HG03280 (cell line): ENCODE results near the gene MIPEP.
"Not testable (repeated sequence)": the region's sequence is repeated elsewhere in the genome, so short reads cannot be mapped to it uniquely, and the experiment has no call there.

Experiments used
- ATAC-seq: cut with Tn5 transposase; IDR thresholded peaks from one replicate; pipeline ENCODE4 v1.9.1; 2021; ENCODE audit warnings: mild to moderate bottlenecking, moderate library complexity; ENCODE audit not compliant: unreplicated experiment

MIPEP gene

GRCh38 chr13:23888658-23889614, at the start of gene MIPEP:
MIPEP (minus strand) TSS chr13:23889400; CDS start chr13:23889320, 80 bp downstream.
- peak; percentile 94 for ATAC-seq

DNA sequence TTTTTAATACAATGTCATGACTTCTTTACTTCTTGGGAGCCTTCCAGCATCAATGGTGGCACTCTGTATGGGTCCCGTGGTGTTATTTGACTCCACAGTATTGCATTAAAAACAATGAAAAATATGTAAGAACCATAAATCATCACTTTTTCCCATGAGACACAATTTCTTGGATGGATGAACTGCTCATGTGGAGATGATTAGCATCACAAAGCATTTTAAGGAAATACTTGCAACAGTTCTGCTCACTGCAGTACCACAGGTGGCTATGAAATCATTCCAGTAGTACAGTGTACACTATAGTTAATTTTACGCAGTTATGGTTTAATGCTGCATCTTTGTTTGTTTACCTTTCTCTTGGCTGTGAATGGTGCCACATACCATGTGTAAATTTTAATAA, 45.3 kb upstream of the MIPEP start:
- ATAC-seq, result no peak

DNA sequence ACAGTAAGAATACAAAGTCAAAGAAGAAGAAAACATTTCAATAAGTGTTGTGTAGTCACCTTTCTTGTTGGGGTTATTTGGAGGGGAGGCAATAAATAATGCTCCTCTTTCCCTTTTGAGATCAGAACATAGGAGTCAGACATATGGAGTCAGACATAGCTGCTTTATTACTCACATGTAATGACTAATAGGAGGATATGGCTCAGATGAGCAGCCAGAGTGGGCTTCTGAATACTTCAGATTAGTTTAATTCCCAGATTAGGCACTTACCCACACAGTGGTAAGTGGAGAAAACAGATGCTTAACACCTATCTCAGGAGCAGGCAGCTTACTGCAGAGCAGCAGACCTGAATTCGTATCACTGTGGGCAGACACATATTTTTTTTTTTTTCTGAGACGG, 39.8 kb upstream of the MIPEP start:
- ATAC-seq, result no peak

- no peak for ATAC-seq
These were observed 33.8 kb upstream of the MIPEP start for GRCh38 chr13:23923031-23923430.

DNA sequence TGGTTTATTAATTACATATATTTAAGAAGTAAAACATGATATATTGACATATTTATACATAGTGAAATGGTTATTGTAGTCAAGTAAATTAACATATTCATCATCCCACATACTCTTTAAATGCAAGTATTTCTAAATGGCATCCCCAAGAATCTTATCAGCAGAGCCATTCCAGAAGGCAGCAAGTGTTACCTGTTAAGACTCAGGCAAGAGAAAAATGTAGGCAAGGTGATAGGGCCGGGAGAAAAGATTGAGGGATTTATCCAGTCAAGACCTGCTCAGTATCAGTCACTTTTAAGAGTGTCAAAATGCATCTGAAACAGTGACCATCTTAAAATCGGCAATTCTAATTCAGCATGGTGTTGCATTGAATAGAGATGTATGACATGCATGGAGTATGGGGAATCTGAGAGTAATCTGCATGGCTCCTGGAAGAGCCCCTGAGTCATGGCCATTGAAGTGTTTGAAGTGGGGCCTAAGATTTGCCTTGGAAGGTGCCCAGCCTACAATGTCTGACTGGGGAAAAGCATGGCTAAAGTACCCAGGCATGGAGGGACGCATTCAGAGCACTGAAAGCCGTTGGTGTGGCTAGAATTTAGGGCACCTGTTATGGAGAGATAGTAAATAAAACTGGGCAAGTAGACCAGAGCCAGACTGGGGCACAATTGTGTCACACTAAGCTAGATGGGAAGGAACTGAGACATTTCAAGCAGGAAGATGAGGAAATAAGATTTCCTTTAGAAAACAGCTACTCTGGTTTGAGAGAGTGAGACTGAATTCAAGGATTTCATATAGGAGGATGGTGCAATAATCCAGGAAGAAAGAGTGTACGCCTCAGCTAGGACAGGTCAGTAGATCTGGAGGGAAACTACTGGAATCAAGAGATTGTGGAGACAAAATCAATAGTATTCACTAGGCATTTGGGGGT, 33.1 kb upstream of the MIPEP start:
- no peak for ATAC-seq

- no peak for ATAC-seq
These were observed 32.3 kb upstream of the MIPEP start for GRCh38 chr13:23921451-23921888.

- no peak for ATAC-seq
These were observed 29.8 kb upstream of the MIPEP start for GRCh38 chr13:23919006-23919405.

GRCh38 chr13:23918208-23918607, 29.0 kb upstream of the MIPEP start:
- ATAC-seq, result no peak

DNA sequence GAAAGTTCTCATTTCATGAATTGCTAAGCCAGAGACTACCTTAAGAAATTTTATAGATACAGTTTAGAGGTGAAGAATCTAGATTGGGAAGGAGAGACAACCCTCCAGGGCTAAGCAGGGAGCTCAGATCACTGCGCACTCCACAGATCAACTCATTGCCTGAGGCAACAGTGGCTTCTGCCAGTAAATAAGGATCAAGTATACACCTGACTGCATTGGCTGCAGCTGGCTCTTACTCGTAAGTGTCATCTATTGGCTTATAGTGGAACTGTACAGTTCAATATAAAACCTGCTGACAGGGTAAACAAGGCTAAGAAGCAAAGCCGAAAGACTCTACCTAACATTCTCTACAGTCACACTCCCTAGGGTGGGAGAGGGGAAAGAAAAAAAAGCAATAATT, 26.1 kb upstream of the MIPEP start:
- no peak for ATAC-seq

- no peak for ATAC-seq
These were observed 23.3 kb upstream of the MIPEP start for GRCh38 chr13:23912469-23912868.

- ATAC-seq, result no peak
These were observed 20.4 kb upstream of the MIPEP start for GRCh38 chr13:23909606-23910005.

GRCh38 chr13:23905766-23906165, 16.6 kb upstream of the MIPEP start:
- ATAC-seq, result no peak

- ATAC-seq, result no peak
These were observed 14.7 kb upstream of the MIPEP start for GRCh38 chr13:23903906-23904280.

DNA sequence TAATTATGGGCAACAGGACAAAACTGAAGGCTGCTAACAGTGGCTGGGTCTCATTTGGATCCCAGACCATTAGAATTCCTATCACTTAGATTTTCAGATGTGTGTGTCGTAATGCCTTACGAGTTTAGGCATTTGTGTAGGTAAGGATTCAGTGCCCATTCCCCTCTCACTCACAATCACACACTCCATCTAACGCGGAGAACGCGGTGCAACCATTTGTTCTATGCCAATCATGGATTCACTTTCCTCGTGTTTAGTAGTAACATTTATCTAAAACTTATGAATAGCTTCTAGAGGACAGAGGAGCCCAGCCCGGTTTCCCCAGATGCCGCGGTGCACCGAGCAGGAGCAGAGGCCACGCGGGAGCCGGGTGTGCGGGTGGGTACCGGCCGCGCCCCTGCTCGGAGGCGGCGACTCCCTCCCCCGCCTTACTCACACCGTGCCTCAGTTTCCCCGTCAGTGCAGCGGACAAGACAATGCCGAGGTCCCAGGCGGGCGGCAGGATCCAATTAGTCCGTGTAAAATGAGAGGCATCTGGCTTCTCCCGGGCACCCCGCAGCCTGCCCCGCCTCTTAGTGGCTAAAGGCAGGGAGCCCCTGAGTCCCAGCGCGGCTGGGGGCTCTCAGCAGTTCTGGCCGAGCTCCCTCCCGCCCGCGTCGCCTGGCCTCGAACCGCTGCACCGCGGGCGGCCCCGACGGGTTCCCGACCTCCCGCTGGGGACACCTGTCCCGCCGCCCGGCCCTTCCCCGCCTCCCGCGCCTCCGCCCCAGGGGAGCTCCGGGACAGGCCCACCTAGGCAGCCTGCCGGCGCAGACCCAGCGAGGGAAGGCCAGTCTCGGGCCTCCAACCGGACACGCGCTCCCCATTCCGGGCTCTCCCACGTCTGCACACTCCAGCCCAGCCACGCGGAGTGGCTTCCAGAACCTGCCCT, 14.0 kb upstream of the MIPEP start:
- no peak for ATAC-seq

- no peak for ATAC-seq
These were observed 12.2 kb upstream of the MIPEP start for GRCh38 chr13:23901365-23901764.

DNA sequence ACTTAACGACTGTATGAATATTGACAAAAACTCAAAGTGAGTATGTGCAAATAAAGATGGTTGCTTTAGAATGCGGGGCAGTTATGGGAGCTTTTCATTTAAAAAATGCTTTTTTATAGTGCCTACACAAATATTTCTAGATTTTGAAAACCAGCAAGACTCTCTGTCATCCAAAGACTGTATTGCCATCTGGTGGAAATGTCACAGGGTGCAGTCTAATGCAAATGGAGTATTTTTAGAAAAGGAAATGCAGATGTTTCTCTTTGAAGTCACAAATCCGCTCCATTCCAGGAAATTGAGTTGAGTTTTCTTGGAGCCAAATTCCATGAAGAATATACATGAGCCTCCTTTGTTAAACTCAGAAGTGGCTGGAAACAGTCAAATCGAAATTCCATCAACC, 10.4 kb upstream of the MIPEP start:
- ATAC-seq, result peak; percentile 54

DNA sequence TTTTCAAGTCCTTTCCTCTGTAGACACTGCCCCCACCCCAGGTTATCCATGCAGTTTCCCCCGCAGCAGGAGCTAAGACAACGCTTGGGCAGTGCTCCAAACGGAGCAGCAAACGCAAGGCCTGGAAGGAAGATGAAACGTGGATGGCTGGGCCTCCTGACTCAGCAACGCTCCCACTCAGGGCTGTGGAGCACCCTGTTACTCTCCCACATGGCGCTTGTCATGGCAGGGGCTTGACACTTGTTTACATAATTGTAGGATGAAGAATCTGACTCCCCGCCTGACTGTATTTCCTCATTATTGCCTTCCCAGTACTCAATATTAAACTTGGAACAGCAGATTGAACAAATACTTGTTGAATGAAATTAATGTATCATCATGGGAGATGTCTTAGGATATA, 8.9 kb upstream of the MIPEP start:
- no peak for ATAC-seq

GRCh38 chr13:23897452-23897919, 8.3 kb upstream of the MIPEP start, which contains the start of gene C1QTNF9B:
C1QTNF9B (minus strand) TSS chr13:23897502.
- ATAC-seq, result not testable (repeated sequence)

DNA sequence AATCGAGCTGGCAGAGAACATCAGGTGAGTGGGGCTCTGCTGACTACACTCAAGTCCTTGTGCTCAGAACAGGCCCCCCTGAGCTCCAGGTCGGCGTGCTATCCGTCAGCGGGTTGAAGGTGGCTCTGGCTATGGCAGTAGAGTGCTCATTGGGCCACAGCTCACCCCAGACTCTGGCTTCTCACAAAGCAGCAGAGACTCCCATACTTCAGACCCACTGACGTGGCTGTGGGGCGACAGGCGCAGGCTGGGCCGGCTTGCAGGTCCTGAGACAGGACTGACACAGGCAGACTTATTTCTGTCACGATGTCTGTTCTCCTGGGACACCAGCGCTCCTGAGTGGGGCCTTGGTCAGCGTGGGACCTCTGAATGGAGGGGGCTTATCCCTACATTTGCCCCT, 5.5 kb upstream of the MIPEP start:
- ATAC-seq, result not testable (repeated sequence)

GRCh38 chr13:23893791-23894190, 4.6 kb upstream of the MIPEP start:
- ATAC-seq, result not testable (repeated sequence)
